NCI-H2107 treated with DMSO at 0.1 percent for 48 hours (cell line): Measurements from ENCODE around the gene PLD6.
"Not testable (repeated sequence)": the region's sequence is repeated elsewhere in the genome, so short reads cannot be mapped to it uniquely, and the experiment has no call there.

Experiments
- DNase-seq: peaks from one replicate; lab custom pipeline; 2025; ENCODE audit not compliant: unreplicated experiment; lab: John Stamatoyannopoulos, UW

The PLD6 gene

GRCh38 chr17:17201907-17202306 is 4.2 kb downstream of the PLD6 start:
- DNase-seq: no peak

DNA sequence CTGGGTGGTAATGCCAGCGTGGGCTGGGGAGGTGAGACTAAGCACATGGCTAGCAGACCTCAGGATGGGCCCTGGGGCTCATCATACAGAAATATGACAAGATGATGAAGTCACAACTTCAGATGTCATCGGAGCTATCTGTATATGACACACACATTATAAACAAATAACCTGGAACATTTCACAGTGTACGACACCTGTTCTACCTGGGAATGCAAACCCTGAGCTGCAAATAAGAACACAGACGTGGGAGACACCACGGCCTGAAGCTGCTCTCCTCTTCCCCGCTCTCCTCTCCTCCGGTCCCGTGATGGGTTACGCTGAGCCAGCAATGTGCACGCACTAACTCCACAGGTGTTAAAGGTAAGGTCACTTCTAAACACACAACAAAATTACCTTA is 4.9 kb downstream of the PLD6 start:
- DNase-seq: no peak

- DNase-seq: no peak
Observed at GRCh38 chr17:17200831-17201230, 5.3 kb downstream of the PLD6 start.

DNA sequence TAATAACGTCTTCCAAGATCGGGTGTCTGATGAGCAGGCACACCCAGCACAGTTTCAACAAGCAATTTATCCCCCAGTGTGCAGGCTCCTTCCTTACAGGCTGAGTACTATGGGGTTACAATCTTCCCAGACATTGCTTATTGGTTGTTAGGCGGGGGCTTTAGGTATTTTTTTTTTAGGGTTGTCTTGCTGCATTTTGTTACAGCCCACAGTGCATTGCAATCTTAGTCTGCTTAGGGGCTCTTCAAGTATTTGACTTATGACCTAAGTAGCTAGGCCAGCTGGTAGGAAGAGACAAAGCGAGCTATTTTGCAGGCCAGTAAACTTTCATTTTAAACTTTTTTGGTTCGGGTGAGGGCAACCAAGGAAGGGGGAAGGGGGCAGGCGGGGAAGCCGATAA is 5.8 kb downstream of the PLD6 start:
- no peak for DNase-seq

GRCh38 chr17:17198281-17198680 is 7.9 kb downstream of the PLD6 start:
- no peak for DNase-seq

- DNase-seq: no peak
Observed at GRCh38 chr17:17196776-17197175, 9.4 kb downstream of the PLD6 start.

DNA sequence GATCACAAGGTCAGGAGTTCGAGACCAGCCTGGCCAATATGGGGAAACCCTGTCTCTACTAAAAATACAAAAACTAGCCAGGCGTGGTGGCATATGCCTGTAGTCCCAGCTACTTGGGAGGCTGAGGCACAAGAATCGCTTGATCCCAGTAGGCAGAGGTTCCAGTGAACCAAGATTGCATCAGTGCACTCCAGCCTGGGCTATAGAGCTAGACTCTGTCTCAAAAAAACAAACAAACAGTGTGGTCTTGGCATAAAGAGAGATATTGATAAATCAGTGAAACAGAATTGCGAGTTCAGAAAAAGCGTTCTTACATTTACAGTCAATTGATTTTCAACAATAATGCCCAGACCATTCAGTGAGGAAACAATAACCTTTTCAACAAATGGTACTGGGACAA is 10.7 kb downstream of the PLD6 start:
- not testable (repeated sequence) for DNase-seq

GRCh38 chr17:17191961-17192381 is 14.2 kb downstream of the PLD6 start:
- DNase-seq: peak; percentile 6

DNA sequence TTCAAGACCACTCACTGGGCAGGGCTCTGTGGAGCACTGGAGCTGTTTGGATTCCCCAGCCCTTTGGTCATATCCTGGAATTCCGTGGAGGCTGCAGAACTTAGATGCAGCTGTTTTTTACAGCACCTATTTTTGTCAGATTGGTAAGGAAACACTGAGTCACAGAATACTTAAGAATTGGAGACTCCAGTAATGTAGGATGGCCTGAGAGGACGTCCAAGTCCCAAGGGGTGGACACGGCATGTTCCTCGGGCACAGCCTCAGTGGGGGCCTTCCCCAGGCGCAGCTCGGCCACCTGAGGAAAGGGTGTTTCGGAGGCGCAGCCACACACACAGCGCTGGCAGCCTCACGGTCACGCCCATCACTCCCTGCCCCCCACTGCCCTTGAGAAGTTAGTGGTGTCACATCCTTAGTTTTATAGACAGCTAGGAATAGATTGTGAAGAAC is 14.8 kb downstream of the PLD6 start:
- DNase-seq: no peak

DNA sequence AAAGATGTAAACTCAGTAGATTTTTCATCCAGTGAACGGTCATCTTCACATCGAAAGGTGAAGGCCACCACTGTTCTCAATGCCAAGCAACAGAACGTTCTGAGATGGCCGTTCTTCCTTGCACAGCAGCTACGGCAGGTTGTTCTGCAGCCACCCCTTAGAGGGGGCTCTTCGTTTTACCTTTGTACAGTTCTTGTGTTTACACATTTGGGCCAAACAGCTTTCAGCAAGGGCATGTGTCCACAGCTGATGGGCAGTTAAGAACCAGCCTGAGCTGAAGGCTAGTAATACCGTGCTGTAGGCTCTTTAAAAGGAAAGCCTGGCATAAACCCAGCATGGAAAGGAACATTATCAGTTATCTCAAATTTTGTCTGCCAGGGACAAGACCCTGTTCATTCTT is 15.9 kb downstream of the PLD6 start:
- DNase-seq: no peak

GRCh38 chr17:17189559-17189958 is 16.6 kb downstream of the PLD6 start:
- no peak for DNase-seq

GRCh38 chr17:17188586-17188985 is 17.5 kb downstream of the PLD6 start:
- no peak for DNase-seq

- DNase-seq: no peak
Observed at GRCh38 chr17:17186551-17187505, 19.3 kb downstream of the PLD6 start.

GRCh38 chr17:17186051-17186450 is 20.1 kb downstream of the PLD6 start:
- no peak for DNase-seq

DNA sequence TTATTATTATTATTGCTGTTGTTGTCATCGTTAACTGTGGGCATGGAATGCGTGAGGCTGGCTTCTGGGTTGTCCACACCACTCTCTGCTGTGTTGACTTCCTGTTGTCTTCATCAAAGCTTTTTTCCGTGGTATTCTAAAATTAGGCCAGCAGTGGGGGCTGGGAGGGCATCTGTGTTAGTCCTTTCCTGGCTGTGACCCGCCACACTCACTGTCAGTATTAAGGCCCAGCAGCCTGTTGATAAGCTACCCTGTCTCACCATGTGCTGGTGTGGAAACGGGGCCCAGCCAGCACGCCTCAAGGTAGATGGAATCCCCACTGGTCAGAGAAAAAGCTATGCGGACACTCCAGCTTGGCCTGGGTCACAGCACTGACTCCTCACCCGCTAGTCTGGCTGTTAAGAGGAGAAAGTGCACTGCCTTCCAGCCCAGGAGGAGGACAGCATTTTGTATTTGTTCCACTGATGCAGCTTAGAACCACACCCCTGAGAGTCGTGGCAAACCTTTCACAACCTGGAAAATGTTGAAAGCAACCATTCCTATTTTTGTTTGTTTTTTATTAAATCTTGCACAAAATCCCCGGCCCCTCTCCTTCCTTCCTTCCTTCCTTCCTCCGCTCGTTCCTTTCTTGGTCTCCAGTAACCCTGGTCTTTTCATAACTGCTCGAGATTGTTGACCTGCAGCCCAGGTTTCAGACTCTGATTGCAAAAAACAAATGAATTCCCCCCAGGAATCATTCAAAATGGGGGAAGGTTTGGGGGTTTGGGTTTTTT is 21.0 kb downstream of the PLD6 start:
- DNase-seq: not testable (repeated sequence)

DNA sequence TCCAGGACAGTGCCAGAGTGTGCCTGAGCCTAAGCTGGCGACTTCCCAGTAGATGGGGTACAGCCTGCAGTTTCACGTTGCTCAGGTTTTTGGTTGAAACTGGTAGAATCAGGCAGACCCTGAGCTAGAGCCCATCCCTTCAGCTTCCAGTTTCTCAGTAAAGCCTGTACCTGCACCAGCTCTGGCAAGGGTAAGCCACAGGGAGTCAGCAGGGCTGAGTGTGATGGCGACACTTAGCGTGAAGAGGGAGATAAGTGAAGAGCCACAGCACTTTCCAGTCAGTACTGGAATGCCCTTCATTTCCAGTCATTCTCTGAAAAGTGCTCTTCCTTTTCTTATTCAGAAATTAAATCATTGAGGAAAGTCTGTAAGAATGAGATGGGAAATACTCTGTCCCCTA is 22.4 kb downstream of the PLD6 start:
- no peak for DNase-seq

GRCh38 chr17:17182598-17183136 is 23.5 kb downstream of the PLD6 start:
- DNase-seq: no peak

- no peak for DNase-seq
Observed at GRCh38 chr17:17181666-17182597, 24.2 kb downstream of the PLD6 start.

- DNase-seq: no peak
Observed at GRCh38 chr17:17180741-17181525, 25.2 kb downstream of the PLD6 start.

DNA sequence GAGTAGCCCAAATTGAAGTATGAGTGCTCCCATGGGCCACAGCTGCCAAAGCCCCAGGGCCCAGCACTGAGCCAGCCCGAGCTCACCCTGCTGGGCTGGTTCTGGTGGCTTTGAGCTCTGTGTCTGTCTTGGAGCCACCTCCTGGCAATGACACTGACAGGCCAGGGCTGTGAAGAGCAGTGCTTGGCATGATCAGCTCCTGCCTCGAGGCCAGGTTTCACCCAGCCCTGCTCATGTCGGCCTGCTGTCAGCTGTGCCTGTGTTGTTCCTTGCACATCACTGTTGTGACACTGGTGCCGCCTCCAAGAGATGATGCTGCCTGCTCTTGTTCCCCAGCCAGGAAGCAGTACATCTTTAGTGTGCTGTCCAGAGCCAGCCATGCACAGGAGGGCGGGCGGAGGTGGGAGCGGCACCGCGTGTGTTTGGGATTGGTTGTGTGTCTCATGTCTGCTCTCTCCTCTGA is 26.0 kb downstream of the PLD6 start:
- no peak for DNase-seq
